Measurements from ENCODE around the gene GDF15.
"Not testable (repeated sequence)": the region's sequence is repeated elsewhere in the genome, so short reads cannot be mapped to it uniquely, and the experiment has no call there.

The GDF15 gene

DNA sequence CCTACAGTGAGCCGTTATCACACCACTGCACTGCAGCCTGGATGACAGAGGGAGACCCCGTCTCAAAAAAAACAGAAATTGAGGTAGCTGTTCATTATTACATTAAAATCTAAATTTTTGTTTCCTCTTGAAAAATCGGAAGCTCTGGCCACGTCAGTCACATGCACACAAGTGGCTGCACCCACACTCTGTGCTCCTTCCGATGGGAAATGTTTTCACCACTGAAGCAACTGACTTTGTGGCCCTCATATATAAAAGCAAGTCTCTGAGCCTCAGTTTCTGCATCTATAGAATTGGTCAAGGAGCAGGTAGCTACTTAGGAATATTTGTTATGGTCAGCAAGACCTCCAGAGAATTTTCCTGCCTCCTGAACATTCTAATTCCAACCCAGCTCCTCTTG, 7.0 kb downstream of the GDF15 start:
- FAIRE-seq, result no peak

DNA sequence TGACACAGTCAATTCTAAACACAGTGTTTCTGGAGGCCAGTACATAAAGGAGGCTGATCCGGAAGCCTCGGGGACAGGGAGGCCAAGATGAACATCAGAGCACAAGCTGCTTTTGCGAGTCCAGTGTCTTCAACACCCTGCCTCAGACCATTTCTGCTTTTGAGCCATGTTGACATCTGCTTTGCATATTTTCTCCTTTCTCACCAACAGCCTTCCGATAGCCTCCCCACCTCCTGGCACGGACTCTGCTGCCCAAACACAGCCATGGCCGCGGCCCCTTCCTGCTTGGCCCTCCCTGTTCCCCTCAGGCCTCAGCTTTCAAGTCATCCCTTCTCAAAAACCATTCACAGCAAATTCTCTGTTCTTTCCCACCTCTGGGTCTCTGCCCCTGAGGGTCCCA, 7.9 kb downstream of the GDF15 start:
- no peak for FAIRE-seq

GRCh38 chr19:18396471-18397241, 10.7 kb downstream of the GDF15 start:
- FAIRE-seq, result no peak

- no peak for FAIRE-seq
These were observed 11.6 kb downstream of the GDF15 start, which contains the start of gene LRRC25 for GRCh38 chr19:18397242-18398202. Gene LRRC25 (minus strand): TSS chr19:18397622. CDS start chr19:18396963, 659 bp downstream.

DNA sequence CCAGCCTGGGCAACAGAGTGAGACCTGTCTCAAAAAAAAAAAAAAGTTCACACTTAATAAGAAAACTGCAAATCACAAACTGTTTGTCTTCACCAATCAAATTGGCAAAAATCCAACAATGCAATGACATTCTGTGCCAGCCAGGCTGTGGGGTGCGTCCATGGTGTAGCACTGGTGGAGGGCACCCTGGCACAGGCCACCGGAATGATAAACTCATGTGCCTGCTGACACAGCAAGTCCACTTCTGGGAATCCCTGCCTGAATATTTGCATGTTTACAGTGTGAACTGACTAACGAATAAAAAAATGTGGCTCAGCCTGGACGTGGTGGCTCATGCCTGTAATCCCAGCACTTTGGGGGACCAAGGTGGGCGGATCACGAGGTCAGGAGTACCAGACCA, 13.1 kb downstream of the GDF15 start:
- FAIRE-seq, result no peak

- no peak for FAIRE-seq
These were observed 15.7 kb downstream of the GDF15 start for GRCh38 chr19:18401580-18402112.

- not testable (repeated sequence) for FAIRE-seq
These were observed 16.7 kb downstream of the GDF15 start for GRCh38 chr19:18402455-18403248.

GRCh38 chr19:18405754-18406153, 19.8 kb downstream of the GDF15 start:
- not testable (repeated sequence) for FAIRE-seq

GRCh38 chr19:18406749-18407148, 20.8 kb downstream of the GDF15 start:
- FAIRE-seq, result no peak

- no peak for FAIRE-seq
These were observed 22.1 kb downstream of the GDF15 start for GRCh38 chr19:18408053-18408476.

- FAIRE-seq, result no peak
These were observed 26.8 kb downstream of the GDF15 start for GRCh38 chr19:18412610-18413239.

- no peak for FAIRE-seq
These were observed 28.7 kb downstream of the GDF15 start for GRCh38 chr19:18414504-18415177.

DNA sequence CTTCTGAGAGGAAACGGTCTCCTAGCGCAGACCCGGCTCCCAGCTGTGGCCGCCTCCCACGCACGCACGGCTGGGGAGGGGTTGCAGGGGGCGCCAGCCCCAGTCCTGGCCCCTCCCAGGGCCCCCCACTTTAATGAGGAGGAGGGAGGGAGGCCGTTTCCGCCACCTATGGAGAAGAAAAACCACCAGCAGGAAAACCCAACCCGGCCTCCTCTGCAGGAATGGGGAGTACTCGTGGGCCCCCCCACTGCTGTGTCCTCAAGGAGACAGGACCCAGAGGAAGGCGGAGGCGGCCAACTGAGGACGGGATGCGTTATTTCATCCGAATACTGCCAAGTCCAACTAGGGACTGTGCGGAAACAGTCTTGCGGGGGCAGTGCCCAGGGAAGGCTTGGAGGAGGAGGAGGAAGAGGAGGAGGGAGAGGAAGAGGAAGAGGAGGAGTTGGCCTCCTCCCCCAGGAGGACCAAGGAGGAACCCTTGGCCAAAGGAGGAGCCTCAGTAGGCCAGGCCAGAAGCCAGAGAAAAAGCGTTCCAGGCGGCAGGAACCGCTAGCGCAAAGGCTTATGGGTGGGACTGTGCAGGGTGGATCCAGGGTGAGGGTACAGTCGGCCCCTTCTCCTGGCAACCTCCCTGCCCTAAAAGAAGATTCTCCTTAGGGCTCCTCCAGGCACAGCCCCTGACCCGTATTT, 29.4 kb downstream of the GDF15 start:
- no peak for FAIRE-seq

GRCh38 chr19:18416778-18417249, 30.9 kb downstream of the GDF15 start:
- FAIRE-seq, result no peak

GRCh38 chr19:18417250-18418028, 31.5 kb downstream of the GDF15 start:
- no peak for FAIRE-seq

DNA sequence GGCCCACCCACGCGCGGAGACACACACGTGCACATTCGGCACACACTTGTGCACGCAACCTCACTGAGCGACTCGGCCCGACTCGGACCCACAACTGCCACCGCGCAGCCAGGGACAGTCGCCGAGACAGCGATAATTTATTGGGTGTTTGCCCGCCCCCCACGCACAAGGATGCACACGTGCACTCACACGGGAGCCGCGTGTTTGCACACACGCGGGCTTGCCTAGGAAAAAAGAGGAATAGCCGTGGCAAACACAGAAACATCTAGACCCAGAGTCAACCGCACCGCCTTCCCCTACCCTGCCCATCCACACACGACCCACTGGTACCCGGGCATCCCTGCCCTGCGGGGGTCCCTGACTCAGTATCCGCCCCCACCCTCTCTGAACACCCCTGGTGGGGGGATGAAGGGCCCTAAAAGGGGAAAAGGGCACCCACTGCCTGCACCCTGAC, 32.1 kb downstream of the GDF15 start:
- FAIRE-seq, result no peak

GRCh38 chr19:18418483-18419194, 32.7 kb downstream of the GDF15 start:
- FAIRE-seq, result no peak

GRCh38 chr19:18419195-18419698, 33.3 kb downstream of the GDF15 start, which contains the start of gene SSBP4:
Gene SSBP4 (plus strand): TSS chr19:18419398. CDS start chr19:18419649, 251 bp downstream.
- no peak for FAIRE-seq
